Measurements from ENCODE around the gene ZNF662. TPM values are rescaled to one million over a fixed set of nuclear protein-coding genes. Genes with fewer than 3 reads are reported as not detected.

ZNF662 gene
- total RNA-seq, 3 donors from 2014 or later (not counting 1 experiment from before 2014, with no cell fraction given) = 1.2 to 2.7 (median 1.7) TPM

- H3K27ac ChIP-seq (ENCODE audit: low read length) = no peak overlapping the region
- no peak overlapping the region for H3K27ac Mint-ChIP-seq
- no peak for TF ChIP-seq CTCF (IDR thresholded peaks at IDR 0.05)
- intact Hi-C loops (cut with micrococcal nuclease) = no loop called here
- H3K27me3 Mint-ChIP-seq (ENCODE audit: low read depth in 2 of 2) = peaks cover 35% of the 10 kb centered on the region in 2 donors
- H3K9me3 ChIP-seq (ENCODE audit: control insufficient read depth, insufficient read depth, low read length) = no peaks in the 10 kb centered on the region
- no peak overlapping the region for H3K4me3 ChIP-seq (ENCODE audit: low read length)
- peaks cover 11 to 15% of the 10 kb centered on the region in 2 donors for H3K4me1 Mint-ChIP-seq
- no peak overlapping the region for H3K4me3 Mint-ChIP-seq
- peaks cover 15% of the 10 kb centered on the region for H3K4me1 ChIP-seq (ENCODE audit: control insufficient read depth, insufficient read depth, low read length)
- 83% methylated on average over 1 of the region's 2 CpGs for WGBS (ENCODE audit: insufficient coverage)
- no peak for ATAC-seq
- peaks cover 7 to 12% of the 10 kb centered on the region in 2 donors for H3K9me3 Mint-ChIP-seq
- peaks cover 15% of the 10 kb centered on the region for H3K27me3 ChIP-seq (ENCODE audit: control insufficient read depth, insufficient read depth, low read length)
- H3K36me3 Mint-ChIP-seq = peaks cover 17% of the 10 kb centered on the region
- DNase-seq = no peak
- H3K36me3 ChIP-seq (ENCODE audit: control insufficient read depth, insufficient read depth, low read length) = no peaks in the 10 kb centered on the region
Observed at GRCh38 chr3:42902257-42902656, 3.7 kb upstream of the ZNF662 start.

- Mint-ChIP-seq H3K9me3 (peaks cover 7 to 12% of the 10 kb centered on the region in 2 donors), H3K27ac (no peak overlapping the region), H3K4me1 (peaks cover 11 to 15% of the 10 kb centered on the region in 2 donors), H3K27me3 (ENCODE audit: low read depth in 2 of 2) (peaks cover 42 to 43% of the 10 kb centered on the region in 2 donors), H3K36me3 (peaks cover 17% of the 10 kb centered on the region), H3K4me3 (no peak overlapping the region)
- no peak for TF ChIP-seq CTCF (IDR thresholded peaks at IDR 0.05)
- Histone ChIP-seq H3K36me3 (ENCODE audit: control insufficient read depth, insufficient read depth, low read length) (no peaks in the 10 kb centered on the region), H3K27ac (ENCODE audit: low read length) (no peak overlapping the region), H3K4me3 (ENCODE audit: low read length) (no peak overlapping the region), H3K4me1 (ENCODE audit: control insufficient read depth, insufficient read depth, low read length) (peaks cover 15% of the 10 kb centered on the region), H3K9me3 (ENCODE audit: control insufficient read depth, insufficient read depth, low read length) (no peaks in the 10 kb centered on the region), H3K27me3 (ENCODE audit: control insufficient read depth, insufficient read depth, low read length) (peaks cover 15% of the 10 kb centered on the region)
- WGBS (ENCODE audit: insufficient coverage) = 89% methylated on average over 1 of the region's 1 CpG
- no peak for ATAC-seq
- intact Hi-C loops (cut with micrococcal nuclease) = no loop called here
- DNase-seq = no peak
Observed at GRCh38 chr3:42904076-42904475, 1.9 kb upstream of the ZNF662 start.

- Mint-ChIP-seq H3K27me3 (ENCODE audit: low read depth in 2 of 2) (peaks cover 42 to 43% of the 10 kb centered on the region in 2 donors), H3K9me3 (peaks cover 7 to 12% of the 10 kb centered on the region in 2 donors), H3K27ac (no peak overlapping the region), H3K4me3 (peak overlapping the region; percentile 79), H3K4me1 (peaks cover 11 to 15% of the 10 kb centered on the region in 2 donors), H3K36me3 (peaks cover 17% of the 10 kb centered on the region)
- Histone ChIP-seq H3K4me3 (ENCODE audit: low read length) (peak overlapping the region; percentile 17), H3K9me3 (ENCODE audit: control insufficient read depth, insufficient read depth, low read length) (no peaks in the 10 kb centered on the region), H3K27me3 (ENCODE audit: control insufficient read depth, insufficient read depth, low read length) (peaks cover 15% of the 10 kb centered on the region), H3K4me1 (ENCODE audit: control insufficient read depth, insufficient read depth, low read length) (peaks cover 15% of the 10 kb centered on the region), H3K36me3 (ENCODE audit: control insufficient read depth, insufficient read depth, low read length) (no peaks in the 10 kb centered on the region), H3K27ac (ENCODE audit: low read length) (no peak overlapping the region)
- TF ChIP-seq CTCF (IDR thresholded peaks at IDR 0.05) = no peak
- intact Hi-C loops (cut with micrococcal nuclease) = no loop called here
- no peak for ATAC-seq
- DNase-seq = no peak
- 14% methylated on average over 11 of the region's 12 CpGs for WGBS (ENCODE audit: insufficient coverage)
Observed at GRCh38 chr3:42905740-42906069, 237 bp upstream of the ZNF662 start.

- WGBS (ENCODE audit: insufficient coverage) = 88% methylated on average over 4 of the region's 4 CpGs
- DNase-seq (no peak), ATAC-seq (no peak)
- H3K9me3 Mint-ChIP-seq = peaks cover 7 to 12% of the 10 kb centered on the region in 2 donors
- Histone ChIP-seq H3K27me3 (ENCODE audit: control insufficient read depth, insufficient read depth, low read length) (peaks cover 15% of the 10 kb centered on the region), H3K4me1 (ENCODE audit: control insufficient read depth, insufficient read depth, low read length) (peaks cover 15% of the 10 kb centered on the region), H3K27ac (ENCODE audit: low read length) (no peak overlapping the region), H3K4me3 (ENCODE audit: low read length) (no peak overlapping the region), H3K9me3 (ENCODE audit: control insufficient read depth, insufficient read depth, low read length) (no peaks in the 10 kb centered on the region), H3K36me3 (ENCODE audit: control insufficient read depth, insufficient read depth, low read length) (no peaks in the 10 kb centered on the region)
- peaks cover 17% of the 10 kb centered on the region for H3K36me3 Mint-ChIP-seq
- peak overlapping the region; percentile 70 for H3K4me3 Mint-ChIP-seq
- intact Hi-C loops (cut with micrococcal nuclease) = no loop called here
- peaks cover 11 to 15% of the 10 kb centered on the region in 2 donors for H3K4me1 Mint-ChIP-seq
- TF ChIP-seq CTCF (IDR thresholded peaks at IDR 0.05) = no peak
- H3K27ac Mint-ChIP-seq = no peak overlapping the region
- peaks cover 42 to 43% of the 10 kb centered on the region in 2 donors for H3K27me3 Mint-ChIP-seq (ENCODE audit: low read depth in 2 of 2)
Observed at GRCh38 chr3:42906848-42907183, 874 bp downstream of the ZNF662 start.
